Fibroblast of lung (primary cell): ENCODE measurements around the gene VTI1A. TPM values are rescaled to one million over a fixed set of nuclear protein-coding genes. Genes with fewer than 3 reads are reported as not detected.

Experiments
- DNase-seq, 2 donors: peaks; one replicate each; pipeline versions ENCODE4 v3.0.0 to v3.0.0-alpha.2; 2010; ENCODE audit warnings: low read depth in 2 of 2
- H2AFZ ChIP-seq: 2 replicates; pipeline ENCODE4 v1.5.1; 2012; ENCODE audit warnings: low read length, control low read depth, inconsistent platforms
- H3K27ac ChIP-seq: 2 replicates; pipeline ENCODE4 v1.5.1; 2011; ENCODE audit warnings: low read length, control low read depth; ENCODE audit not compliant: insufficient read depth
- H3K27me3 ChIP-seq: 2 replicates; pipeline ENCODE4 v1.5.1; 2011; ENCODE audit warnings: mild to moderate bottlenecking, low read length; ENCODE audit not compliant: control insufficient read depth, insufficient read depth
- H3K36me3 ChIP-seq: 2 replicates; pipeline ENCODE4 v1.5.1; 2011; ENCODE audit warnings: low read length; ENCODE audit not compliant: control insufficient read depth, insufficient read depth
- H3K4me1 ChIP-seq: 2 replicates; pipeline ENCODE4 v1.5.1; 2011; ENCODE audit warnings: low read length; ENCODE audit not compliant: control insufficient read depth, insufficient read depth; ENCODE audit errors: extremely low read depth
- H3K4me2 ChIP-seq: 2 replicates; pipeline ENCODE4 v1.5.1; 2011; ENCODE audit warnings: low read length, control low read depth; ENCODE audit not compliant: insufficient read depth; ENCODE audit errors: extremely low read depth
- H3K4me3 ChIP-seq, 4 experiments: fragments of 200-600 bp in 1 of 4; sonication (generic) in 1 of 4; replicated peaks in 1 of 4; 2 replicates each; pipeline ENCODE4 v1.5.1; 2011 to 2016; ENCODE audit warnings: low read length in 4 of 4, low read depth in 3 of 4, mild to moderate bottlenecking in 3 of 4, control low read depth in 2 of 4, inconsistent platforms in 1 of 4, mixed read lengths in 1 of 4; ENCODE audit not compliant: insufficient read depth in 1 of 4; ENCODE audit errors: control extremely low read depth in 1 of 4
- H3K79me2 ChIP-seq: 2 replicates; pipeline ENCODE4 v1.5.1; 2012; ENCODE audit warnings: mild to moderate bottlenecking, low read length, inconsistent platforms; ENCODE audit not compliant: control insufficient read depth, insufficient read depth
- H3K9ac ChIP-seq: 2 replicates; pipeline ENCODE4 v1.5.1; 2011; ENCODE audit warnings: mild to moderate bottlenecking, low read length, control low read depth; ENCODE audit not compliant: insufficient read depth
- H3K9me3 ChIP-seq: 2 replicates; pipeline ENCODE4 v1.5.1; 2012; ENCODE audit warnings: low read depth, low read length; ENCODE audit not compliant: control insufficient read depth, insufficient read depth
- H4K20me1 ChIP-seq: 2 replicates; pipeline ENCODE4 v1.5.1; 2011; ENCODE audit warnings: low read length; ENCODE audit not compliant: control insufficient read depth, insufficient read depth; ENCODE audit errors: extremely low read depth
- CTCF ChIP-seq, 2 donors: IDR thresholded peaks in 1 of 2; conservative IDR thresholded peaks in 1 of 2; 1 replicate in 1 of 2; 2 replicates in 1 of 2; pipeline ENCODE4 v1.5.1; 2011 to 2012; ENCODE audit warnings: low read length in 2 of 2, control low read depth in 1 of 2, inconsistent platforms in 1 of 2, low read depth in 1 of 2, mild to moderate bottlenecking in 1 of 2
- EZH2 ChIP-seq: IDR thresholded peaks from 2 replicates; pipeline ENCODE4 v1.5.1; 2012; ENCODE audit warnings: low read length, control low read depth, mild to moderate bottlenecking; ENCODE audit errors: missing control alignments
- polyA plus RNA-seq, 2 donors: library from polyadenylated mRNA; depleted of rRNA in 1 of 2; stranded (reverse) in 1 of 2; unstranded in 1 of 2; fragments of >200 nt; gene quantifications; 2 replicates each; pipeline ENCODE4 v1.2.1, GENCODE V29; 2011 to 2012; ENCODE audit warnings: missing spikeins in 1 of 2
- total RNA-seq: library from RNA; depleted of rRNA; stranded (reverse); fragments of >200 nt; gene quantifications from 2 replicates; pipeline ENCODE4 v1.2.1, GENCODE V29; 2014

VTI1A gene
- total and polyA plus RNA-seq, 2 donors (not counting 1 experiment from before 2014, with no cell fraction given), result 19.1 to 30.9 TPM

GRCh38 chr10:112429147-112429546 is 17.9 kb upstream of the VTI1A start:
- Histone ChIP-seq H3K27ac (no peak overlapping the region), H3K79me2 (no peaks in the 10 kb centered on the region), H3K4me2 (no peak overlapping the region), H3K4me1 (no peaks in the 10 kb centered on the region), H4K20me1 (no peaks in the 10 kb centered on the region), H3K36me3 (peaks cover 10% of the 10 kb centered on the region), H3K27me3 (no peaks in the 10 kb centered on the region), H3K4me3 (no peak overlapping the region), H3K9ac (no peak overlapping the region), H3K9me3 (no peaks in the 10 kb centered on the region), H2AFZ (no peak overlapping the region)
- TF ChIP-seq CTCF (conservative IDR thresholded peaks at IDR 0.05 in 1 of 2, IDR thresholded peaks at IDR 0.05 in 1 of 2; ENCODE audit: low read depth in 1 of 2, low read length in 2 of 2) (no peak), EZH2 (no peak)
- DNase-seq, result no peak

GRCh38 chr10:112429654-112430230 is 17.3 kb upstream of the VTI1A start:
- H3K9me3 ChIP-seq, result no peaks in the 10 kb centered on the region
- H3K9ac ChIP-seq, result no peak overlapping the region
- no peaks in the 10 kb centered on the region for H3K27me3 ChIP-seq
- H2AFZ ChIP-seq, result no peak overlapping the region
- H4K20me1 ChIP-seq, result no peaks in the 10 kb centered on the region
- TF ChIP-seq EZH2 (no peak), CTCF (conservative IDR thresholded peaks at IDR 0.05 in 1 of 2, IDR thresholded peaks at IDR 0.05 in 1 of 2; ENCODE audit: low read depth in 1 of 2, low read length in 2 of 2) (no peak)
- H3K4me2 ChIP-seq, result no peak overlapping the region
- no peak overlapping the region for H3K4me3 ChIP-seq
- H3K36me3 ChIP-seq, result peaks cover 10% of the 10 kb centered on the region
- H3K79me2 ChIP-seq, result no peaks in the 10 kb centered on the region
- no peaks in the 10 kb centered on the region for H3K4me1 ChIP-seq
- DNase-seq, result no peak
- no peak overlapping the region for H3K27ac ChIP-seq

- Histone ChIP-seq H3K4me1 (no peaks in the 10 kb centered on the region), H3K27me3 (no peaks in the 10 kb centered on the region), H3K9me3 (no peaks in the 10 kb centered on the region), H3K27ac (no peak overlapping the region), H3K36me3 (peaks cover 19% of the 10 kb centered on the region), H3K4me2 (no peak overlapping the region), H3K79me2 (no peaks in the 10 kb centered on the region), H3K9ac (no peak overlapping the region), H3K4me3 (no peak overlapping the region), H2AFZ (no peak overlapping the region), H4K20me1 (no peaks in the 10 kb centered on the region)
- TF ChIP-seq CTCF (conservative IDR thresholded peaks at IDR 0.05 in 1 of 2, IDR thresholded peaks at IDR 0.05 in 1 of 2; ENCODE audit: low read depth in 1 of 2, low read length in 2 of 2), result no peak
- TF ChIP-seq EZH2, result no peak
- DNase-seq, result no peak
Observed at GRCh38 chr10:112433136-112433535, 13.9 kb upstream of the VTI1A start.
